Measurements from ENCODE around the gene LMBRD1.

DNA sequence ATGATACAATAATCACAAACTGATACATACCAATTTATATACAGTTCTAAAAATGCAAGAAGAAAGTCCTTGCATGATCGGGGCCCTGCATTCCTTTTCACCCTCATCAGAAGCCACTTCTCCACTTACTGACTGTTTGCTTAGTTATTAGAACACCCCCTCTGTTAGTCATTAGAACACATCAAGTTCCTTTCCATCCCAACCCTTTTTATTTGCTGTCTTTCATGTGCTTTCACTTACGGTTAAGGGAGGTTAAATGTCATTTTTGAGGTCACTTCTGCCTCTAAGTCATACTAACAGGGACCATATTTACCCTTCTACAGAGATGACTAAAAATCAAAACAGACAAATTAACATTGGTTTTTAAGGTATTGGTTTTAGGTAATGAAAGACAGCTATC, 149.1 kb downstream of the LMBRD1 start:
- TF ChIP-seq YY1 (IDR thresholded peaks at IDR 0.05; ENCODE audit: insufficient read depth, insufficient read length), result no peak
- no peak for TF ChIP-seq ZNF274 (IDR thresholded peaks at IDR 0.05; ENCODE audit: low read depth, low read length)
- TF ChIP-seq SUZ12 (IDR thresholded peaks at IDR 0.05; ENCODE audit: extremely low read depth, insufficient read depth, insufficient read length), result no peak

All from NT2/D1 (cell line).